HL-60 (cell line): Measurements from ENCODE around the gene NDUFC1.
A peak's percentile ranks its signal among the peaks of the same experiment; 100 is the strongest.

Experiments
- DNase-seq, 2 experiments: peaks; one replicate each; pipeline ENCODE4 v3.0.0-alpha.2; 2010 to 2020; ENCODE audit warnings: low read depth in 1 of 2, low spot score in 1 of 2
- H3K27ac ChIP-seq: fragments of 250-450 bp; sonication (Bioruptor Pico); replicated peaks from 2 replicates; pipeline ENCODE4 v1.5.1; 2020; ENCODE audit warnings: mild to moderate bottlenecking, moderate library complexity
- H3K27me3 ChIP-seq: fragments of 250-450 bp; sonication (Bioruptor Pico); 2 replicates; pipeline ENCODE4 v1.5.1; 2021; ENCODE audit warnings: mild to moderate bottlenecking, moderate library complexity; ENCODE audit not compliant: insufficient read depth, poor library complexity, severe bottlenecking
- H3K4me3 ChIP-seq: replicated peaks from 2 replicates; pipeline ENCODE4 v1.5.1; 2011; ENCODE audit warnings: mild to moderate bottlenecking, control low read depth, low read length; ENCODE audit not compliant: insufficient read depth
- GABPA ChIP-seq: IDR thresholded peaks from 2 replicates; pipeline ENCODE4 v1.6.1; 2012; ENCODE audit warnings: low read depth
- POLR2AphosphoS5 ChIP-seq: IDR thresholded peaks from 2 replicates; pipeline ENCODE4 v1.6.1; 2012; ENCODE audit warnings: low read depth
- SPI1 ChIP-seq: IDR thresholded peaks from 2 replicates; pipeline ENCODE4 v1.6.1; 2012; ENCODE audit warnings: low read depth, mild to moderate bottlenecking, borderline replicate concordance
- TF ChIP-seq, protein P1 (sequence below): IDR thresholded peaks from 2 replicates; pipeline ENCODE4 v1.6.1; 2012; ENCODE audit warnings: low read depth; ENCODE audit not compliant: insufficient replicate concordance
- TF ChIP-seq, protein P2 (sequence below): IDR thresholded peaks from one replicate; pipeline ENCODE4 v1.5.1; 2011; ENCODE audit warnings: low read length, control low read depth, inconsistent platforms; ENCODE audit not compliant: insufficient read depth

NDUFC1 gene

DNA sequence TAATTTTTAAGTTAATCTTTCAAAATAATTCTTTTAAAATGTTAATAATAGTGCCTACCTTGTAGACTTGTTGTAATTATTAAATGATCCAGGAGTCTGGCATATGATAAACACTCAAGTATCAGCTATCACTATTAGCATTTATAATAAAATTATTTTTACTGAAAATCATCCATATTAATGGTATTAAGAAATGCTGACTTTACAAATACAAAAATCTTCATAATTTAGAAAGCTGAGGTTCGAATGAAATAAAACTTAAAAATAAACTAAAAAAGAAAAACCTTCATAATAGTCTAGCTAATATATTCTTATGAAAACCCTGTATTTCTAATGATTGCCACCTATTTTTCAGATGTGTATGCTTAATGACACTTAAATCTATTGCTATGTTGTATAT, 27.5 kb downstream of the NDUFC1 start:
- Histone ChIP-seq H3K27ac (no peak overlapping the region), H3K27me3 (peaks cover 11% of the 10 kb centered on the region), H3K4me3 (no peak overlapping the region)
- TF ChIP-seq, protein P1, sequence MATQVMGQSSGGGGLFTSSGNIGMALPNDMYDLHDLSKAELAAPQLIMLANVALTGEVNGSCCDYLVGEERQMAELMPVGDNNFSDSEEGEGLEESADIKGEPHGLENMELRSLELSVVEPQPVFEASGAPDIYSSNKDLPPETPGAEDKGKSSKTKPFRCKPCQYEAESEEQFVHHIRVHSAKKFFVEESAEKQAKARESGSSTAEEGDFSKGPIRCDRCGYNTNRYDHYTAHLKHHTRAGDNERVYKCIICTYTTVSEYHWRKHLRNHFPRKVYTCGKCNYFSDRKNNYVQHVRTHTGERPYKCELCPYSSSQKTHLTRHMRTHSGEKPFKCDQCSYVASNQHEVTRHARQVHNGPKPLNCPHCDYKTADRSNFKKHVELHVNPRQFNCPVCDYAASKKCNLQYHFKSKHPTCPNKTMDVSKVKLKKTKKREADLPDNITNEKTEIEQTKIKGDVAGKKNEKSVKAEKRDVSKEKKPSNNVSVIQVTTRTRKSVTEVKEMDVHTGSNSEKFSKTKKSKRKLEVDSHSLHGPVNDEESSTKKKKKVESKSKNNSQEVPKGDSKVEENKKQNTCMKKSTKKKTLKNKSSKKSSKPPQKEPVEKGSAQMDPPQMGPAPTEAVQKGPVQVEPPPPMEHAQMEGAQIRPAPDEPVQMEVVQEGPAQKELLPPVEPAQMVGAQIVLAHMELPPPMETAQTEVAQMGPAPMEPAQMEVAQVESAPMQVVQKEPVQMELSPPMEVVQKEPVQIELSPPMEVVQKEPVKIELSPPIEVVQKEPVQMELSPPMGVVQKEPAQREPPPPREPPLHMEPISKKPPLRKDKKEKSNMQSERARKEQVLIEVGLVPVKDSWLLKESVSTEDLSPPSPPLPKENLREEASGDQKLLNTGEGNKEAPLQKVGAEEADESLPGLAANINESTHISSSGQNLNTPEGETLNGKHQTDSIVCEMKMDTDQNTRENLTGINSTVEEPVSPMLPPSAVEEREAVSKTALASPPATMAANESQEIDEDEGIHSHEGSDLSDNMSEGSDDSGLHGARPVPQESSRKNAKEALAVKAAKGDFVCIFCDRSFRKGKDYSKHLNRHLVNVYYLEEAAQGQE: no peak
- no peak for TF ChIP-seq SPI1
- no peak for TF ChIP-seq GABPA
- no peak for TF ChIP-seq POLR2AphosphoS5
- TF ChIP-seq, protein P2, sequence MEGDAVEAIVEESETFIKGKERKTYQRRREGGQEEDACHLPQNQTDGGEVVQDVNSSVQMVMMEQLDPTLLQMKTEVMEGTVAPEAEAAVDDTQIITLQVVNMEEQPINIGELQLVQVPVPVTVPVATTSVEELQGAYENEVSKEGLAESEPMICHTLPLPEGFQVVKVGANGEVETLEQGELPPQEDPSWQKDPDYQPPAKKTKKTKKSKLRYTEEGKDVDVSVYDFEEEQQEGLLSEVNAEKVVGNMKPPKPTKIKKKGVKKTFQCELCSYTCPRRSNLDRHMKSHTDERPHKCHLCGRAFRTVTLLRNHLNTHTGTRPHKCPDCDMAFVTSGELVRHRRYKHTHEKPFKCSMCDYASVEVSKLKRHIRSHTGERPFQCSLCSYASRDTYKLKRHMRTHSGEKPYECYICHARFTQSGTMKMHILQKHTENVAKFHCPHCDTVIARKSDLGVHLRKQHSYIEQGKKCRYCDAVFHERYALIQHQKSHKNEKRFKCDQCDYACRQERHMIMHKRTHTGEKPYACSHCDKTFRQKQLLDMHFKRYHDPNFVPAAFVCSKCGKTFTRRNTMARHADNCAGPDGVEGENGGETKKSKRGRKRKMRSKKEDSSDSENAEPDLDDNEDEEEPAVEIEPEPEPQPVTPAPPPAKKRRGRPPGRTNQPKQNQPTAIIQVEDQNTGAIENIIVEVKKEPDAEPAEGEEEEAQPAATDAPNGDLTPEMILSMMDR: no peak
- DNase-seq: no peak

DNA sequence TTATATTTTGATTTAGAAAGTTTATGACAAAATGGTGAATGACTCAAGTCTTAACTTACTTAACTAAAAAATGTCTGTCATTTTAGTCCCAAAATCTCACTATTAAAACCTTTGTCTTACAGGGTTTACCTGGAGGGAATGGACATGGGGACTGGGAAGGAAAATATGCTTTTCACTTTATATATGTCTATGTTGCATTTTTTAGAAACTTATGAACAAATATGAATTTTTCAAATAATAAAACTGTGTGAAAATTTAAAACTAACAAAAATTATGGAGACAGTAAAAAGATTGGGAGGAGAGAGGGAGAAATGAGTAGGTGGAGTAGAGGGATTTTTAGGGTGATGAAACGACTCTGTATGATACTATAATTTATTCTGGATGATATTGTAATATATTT, 28.4 kb downstream of the NDUFC1 start:
- no peak overlapping the region for H3K4me3 ChIP-seq
- peaks cover 2% of the 10 kb centered on the region for H3K27me3 ChIP-seq
- H3K27ac ChIP-seq: no peak overlapping the region
- DNase-seq: no peak
- no peak for TF ChIP-seq POLR2AphosphoS5

DNA sequence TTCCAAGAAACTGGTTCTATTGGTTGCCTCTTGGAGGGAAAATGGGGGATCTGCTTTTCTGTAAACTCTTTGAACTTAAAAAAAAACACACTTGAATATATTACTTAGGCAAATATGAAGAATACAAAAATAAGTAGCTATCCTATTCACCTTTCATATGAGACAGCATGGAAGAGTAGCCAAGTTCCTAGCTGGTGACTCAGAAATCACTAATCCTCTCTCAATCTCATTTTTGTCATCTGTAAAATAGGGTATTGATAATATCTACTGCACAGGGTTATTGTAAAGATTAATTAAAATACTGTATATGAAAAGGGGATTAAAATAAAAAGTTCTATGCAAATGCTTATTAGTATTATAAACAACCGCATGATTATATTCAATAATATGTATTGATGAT, 35.0 kb downstream of the NDUFC1 start:
- DNase-seq: no peak
- no peaks in the 10 kb centered on the region for H3K27me3 ChIP-seq
- no peak overlapping the region for H3K4me3 ChIP-seq
- H3K27ac ChIP-seq: no peak overlapping the region
- TF ChIP-seq, protein P2: no peak
- TF ChIP-seq, protein P1: no peak
- TF ChIP-seq GABPA: no peak
- no peak for TF ChIP-seq SPI1
- no peak for TF ChIP-seq POLR2AphosphoS5

DNA sequence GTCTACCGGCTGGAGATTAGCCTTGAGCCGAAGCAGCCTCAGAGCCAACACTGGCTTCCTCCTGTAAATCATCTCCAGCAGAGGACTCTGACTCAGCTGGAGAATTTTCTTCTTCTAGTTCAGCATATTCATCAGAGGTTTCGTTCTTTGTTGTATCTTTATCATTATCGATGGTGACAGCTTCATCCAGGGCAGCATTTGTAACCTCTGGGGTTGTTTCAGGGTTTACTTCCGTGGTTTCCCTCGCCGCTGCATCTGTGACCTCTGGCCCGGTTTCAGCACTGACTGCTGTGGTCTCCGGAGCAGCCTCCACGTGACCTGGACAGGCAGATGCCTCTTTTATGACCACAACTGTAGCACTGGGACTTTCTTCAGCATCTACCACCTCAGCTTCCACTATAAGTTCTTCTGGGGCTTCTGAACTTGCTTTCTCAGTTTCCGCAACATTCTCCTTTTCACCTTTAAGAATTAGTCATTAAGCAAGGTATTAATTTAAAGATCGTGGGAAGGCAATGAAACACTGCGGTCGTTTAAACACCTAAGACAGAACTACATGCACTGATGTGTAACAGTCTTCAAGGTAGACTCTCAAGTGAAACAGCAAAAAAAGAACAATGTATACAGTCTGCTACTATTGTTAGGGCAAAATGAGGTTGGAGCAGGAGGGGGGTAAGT, 35.6 kb downstream of the NDUFC1 start:
- peak; percentile 43 to 74 for DNase-seq
- no peak overlapping the region for H3K27ac ChIP-seq

More for the DNA sequence above, 35.6 kb downstream of the NDUFC1 start:
- H3K4me3 ChIP-seq: peak overlapping the region; percentile 29
- TF ChIP-seq, protein P1: peak; percentile 42
- TF ChIP-seq, protein P2: no peak
- H3K27me3 ChIP-seq: no peaks in the 10 kb centered on the region
